Testis (tissue), 2 donors: ENCODE results near the gene SRP54.

Experiments
- CTCF ChIP-seq, 3 experiments: fragments of 450-650 bp in 2 of 3; fragments of 200-600 bp in 1 of 3; sonication (generic) in 1 of 3; IDR thresholded peaks; one replicate each; pipeline ENCODE4 v1.5.1; 2016 to 2019; ENCODE audit warnings: antibody characterized with exemption in 3 of 3, mild to moderate bottlenecking in 2 of 3, moderate library complexity in 1 of 3
- POLR2A ChIP-seq: fragments of 450-650 bp; IDR thresholded peaks from one replicate; pipeline ENCODE4 v1.6.1; 2017; ENCODE audit warnings: antibody characterized with exemption, mild to moderate bottlenecking, moderate library complexity

GRCh38 chr14:35028435-35028834 is 45.6 kb downstream of the SRP54 start:
- TF ChIP-seq CTCF (IDR thresholded peaks at IDR 0.05) (no peak), POLR2A (no peak)
